GM23338 (cell line): Measurements from ENCODE around the gene TVP23B.
"Not testable (repeated sequence)": the region's sequence is repeated elsewhere in the genome, so short reads cannot be mapped to it uniquely, and the experiment has no call there.

Source experiments
- CREB1 ChIP-seq: fragments of 250-450 bp; sonication (Bioruptor Pico); IDR thresholded peaks from 2 replicates; pipeline ENCODE4 v1.5.0; 2020; ENCODE audit warnings: low read depth, mild to moderate bottlenecking, moderate library complexity
- EZH2 ChIP-seq: fragments of 200-600 bp; sonication (generic); IDR thresholded peaks from one replicate; pipeline ENCODE4 v1.8.0; 2017; ENCODE audit warnings: antibody characterized with exemption, mild to moderate bottlenecking, low read depth; ENCODE audit not compliant: unreplicated experiment
- EZH2phosphoT487 ChIP-seq: fragments of 200-600 bp; sonication (generic); IDR thresholded peaks from one replicate; pipeline ENCODE4 v1.8.1; 2018; ENCODE audit warnings: antibody characterized with exemption; ENCODE audit not compliant: unreplicated experiment
- JUNB ChIP-seq: IDR thresholded peaks from one replicate; pipeline ENCODE4 v1.6.1; 2016; ENCODE audit warnings: antibody characterized with exemption; ENCODE audit not compliant: unreplicated experiment
- NANOG ChIP-seq: IDR thresholded peaks from 2 replicates; pipeline ENCODE4 v1.6.1; 2016; ENCODE audit warnings: antibody characterized with exemption, borderline replicate concordance
- POLR2AphosphoS5 ChIP-seq: IDR thresholded peaks from 2 replicates; pipeline ENCODE4 v1.6.1; 2016; ENCODE audit warnings: antibody characterized with exemption, low read depth
- STAT1 ChIP-seq: IDR thresholded peaks from one replicate; pipeline ENCODE4 v1.6.1; 2016; ENCODE audit warnings: antibody characterized with exemption; ENCODE audit not compliant: unreplicated experiment
- ZNF114 ChIP-seq: fragments of 250-450 bp; sonication (Bioruptor Pico); IDR thresholded peaks from 2 replicates; pipeline ENCODE4 v1.5.0; 2020; ENCODE audit warnings: mild to moderate bottlenecking, moderate library complexity
- ZNF331 ChIP-seq: fragments of 250-450 bp; sonication (Bioruptor Pico); IDR thresholded peaks from 2 replicates; pipeline ENCODE4 v1.5.0; 2020; ENCODE audit warnings: low read depth, mild to moderate bottlenecking, moderate library complexity
- ZNF462 ChIP-seq: fragments of 250-450 bp; sonication (Bioruptor Pico); IDR thresholded peaks from 2 replicates; pipeline ENCODE4 v1.5.0; 2020; ENCODE audit warnings: mild to moderate bottlenecking, moderate library complexity
- TF ChIP-seq, protein P1 (sequence below), 2 experiments: fragments of 200-600 bp in 1 of 2; sonication (generic) in 1 of 2; conservative IDR thresholded peaks; 2 replicates each; pipeline versions ENCODE4 v1.5.1 to v1.6.1; 2016 to 2017; ENCODE audit warnings: antibody characterized with exemption in 2 of 2, low read depth in 2 of 2, mild to moderate bottlenecking in 2 of 2, moderate library complexity in 1 of 2
- TF ChIP-seq, protein P2 (sequence below): IDR thresholded peaks from one replicate; pipeline ENCODE4 v1.6.1; 2018; ENCODE audit warnings: antibody characterized with exemption; ENCODE audit not compliant: unreplicated experiment
- TF ChIP-seq, protein P3 (sequence below): IDR thresholded peaks from 2 replicates; pipeline ENCODE4 v1.6.1; 2016; ENCODE audit warnings: antibody characterized with exemption

DNA sequence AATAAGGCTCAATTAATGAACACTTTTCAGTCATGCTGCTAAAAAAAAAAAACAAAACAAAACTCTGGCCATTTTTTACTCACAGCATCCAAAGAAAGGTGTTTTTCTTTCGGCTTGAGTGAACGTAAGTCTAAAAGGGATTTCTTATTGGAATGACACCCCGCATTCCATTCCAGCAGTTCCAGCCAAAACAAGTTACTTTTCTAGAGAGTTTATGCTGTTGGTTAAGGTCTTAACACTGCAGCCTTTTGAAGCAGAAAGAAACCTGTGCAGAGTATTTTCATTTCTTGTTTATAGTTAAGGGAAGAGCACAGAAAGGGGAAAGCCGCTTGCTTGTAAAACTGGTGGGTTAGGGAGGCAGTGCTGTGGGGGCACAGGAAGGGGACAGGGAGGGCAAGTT, 9.9 kb upstream of the TVP23B start:
- TF ChIP-seq, protein P1, sequence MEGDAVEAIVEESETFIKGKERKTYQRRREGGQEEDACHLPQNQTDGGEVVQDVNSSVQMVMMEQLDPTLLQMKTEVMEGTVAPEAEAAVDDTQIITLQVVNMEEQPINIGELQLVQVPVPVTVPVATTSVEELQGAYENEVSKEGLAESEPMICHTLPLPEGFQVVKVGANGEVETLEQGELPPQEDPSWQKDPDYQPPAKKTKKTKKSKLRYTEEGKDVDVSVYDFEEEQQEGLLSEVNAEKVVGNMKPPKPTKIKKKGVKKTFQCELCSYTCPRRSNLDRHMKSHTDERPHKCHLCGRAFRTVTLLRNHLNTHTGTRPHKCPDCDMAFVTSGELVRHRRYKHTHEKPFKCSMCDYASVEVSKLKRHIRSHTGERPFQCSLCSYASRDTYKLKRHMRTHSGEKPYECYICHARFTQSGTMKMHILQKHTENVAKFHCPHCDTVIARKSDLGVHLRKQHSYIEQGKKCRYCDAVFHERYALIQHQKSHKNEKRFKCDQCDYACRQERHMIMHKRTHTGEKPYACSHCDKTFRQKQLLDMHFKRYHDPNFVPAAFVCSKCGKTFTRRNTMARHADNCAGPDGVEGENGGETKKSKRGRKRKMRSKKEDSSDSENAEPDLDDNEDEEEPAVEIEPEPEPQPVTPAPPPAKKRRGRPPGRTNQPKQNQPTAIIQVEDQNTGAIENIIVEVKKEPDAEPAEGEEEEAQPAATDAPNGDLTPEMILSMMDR (conservative IDR thresholded peaks at IDR 0.05; ENCODE audit: low read depth in 2 of 2): not testable (repeated sequence)
- not testable (repeated sequence) for TF ChIP-seq POLR2AphosphoS5; EZH2phosphoT487; ZNF114 (CRISPR knock-in tag); ZNF331 (CRISPR knock-in tag); JUNB; ZNF462 (CRISPR knock-in tag); CREB1 (CRISPR knock-in tag); EZH2; STAT1; NANOG
- TF ChIP-seq, protein P2, sequence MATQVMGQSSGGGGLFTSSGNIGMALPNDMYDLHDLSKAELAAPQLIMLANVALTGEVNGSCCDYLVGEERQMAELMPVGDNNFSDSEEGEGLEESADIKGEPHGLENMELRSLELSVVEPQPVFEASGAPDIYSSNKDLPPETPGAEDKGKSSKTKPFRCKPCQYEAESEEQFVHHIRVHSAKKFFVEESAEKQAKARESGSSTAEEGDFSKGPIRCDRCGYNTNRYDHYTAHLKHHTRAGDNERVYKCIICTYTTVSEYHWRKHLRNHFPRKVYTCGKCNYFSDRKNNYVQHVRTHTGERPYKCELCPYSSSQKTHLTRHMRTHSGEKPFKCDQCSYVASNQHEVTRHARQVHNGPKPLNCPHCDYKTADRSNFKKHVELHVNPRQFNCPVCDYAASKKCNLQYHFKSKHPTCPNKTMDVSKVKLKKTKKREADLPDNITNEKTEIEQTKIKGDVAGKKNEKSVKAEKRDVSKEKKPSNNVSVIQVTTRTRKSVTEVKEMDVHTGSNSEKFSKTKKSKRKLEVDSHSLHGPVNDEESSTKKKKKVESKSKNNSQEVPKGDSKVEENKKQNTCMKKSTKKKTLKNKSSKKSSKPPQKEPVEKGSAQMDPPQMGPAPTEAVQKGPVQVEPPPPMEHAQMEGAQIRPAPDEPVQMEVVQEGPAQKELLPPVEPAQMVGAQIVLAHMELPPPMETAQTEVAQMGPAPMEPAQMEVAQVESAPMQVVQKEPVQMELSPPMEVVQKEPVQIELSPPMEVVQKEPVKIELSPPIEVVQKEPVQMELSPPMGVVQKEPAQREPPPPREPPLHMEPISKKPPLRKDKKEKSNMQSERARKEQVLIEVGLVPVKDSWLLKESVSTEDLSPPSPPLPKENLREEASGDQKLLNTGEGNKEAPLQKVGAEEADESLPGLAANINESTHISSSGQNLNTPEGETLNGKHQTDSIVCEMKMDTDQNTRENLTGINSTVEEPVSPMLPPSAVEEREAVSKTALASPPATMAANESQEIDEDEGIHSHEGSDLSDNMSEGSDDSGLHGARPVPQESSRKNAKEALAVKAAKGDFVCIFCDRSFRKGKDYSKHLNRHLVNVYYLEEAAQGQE: not testable (repeated sequence)
- TF ChIP-seq, protein P3, sequence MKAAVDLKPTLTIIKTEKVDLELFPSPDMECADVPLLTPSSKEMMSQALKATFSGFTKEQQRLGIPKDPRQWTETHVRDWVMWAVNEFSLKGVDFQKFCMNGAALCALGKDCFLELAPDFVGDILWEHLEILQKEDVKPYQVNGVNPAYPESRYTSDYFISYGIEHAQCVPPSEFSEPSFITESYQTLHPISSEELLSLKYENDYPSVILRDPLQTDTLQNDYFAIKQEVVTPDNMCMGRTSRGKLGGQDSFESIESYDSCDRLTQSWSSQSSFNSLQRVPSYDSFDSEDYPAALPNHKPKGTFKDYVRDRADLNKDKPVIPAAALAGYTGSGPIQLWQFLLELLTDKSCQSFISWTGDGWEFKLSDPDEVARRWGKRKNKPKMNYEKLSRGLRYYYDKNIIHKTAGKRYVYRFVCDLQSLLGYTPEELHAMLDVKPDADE: not testable (repeated sequence)
